CD14-positive monocyte (primary cell): ENCODE measurements around the gene CTDSPL. TPM values are rescaled to one million over a fixed set of nuclear protein-coding genes. Genes with fewer than 3 reads are reported as not detected.

Experiments
- DNase-seq, 3 donors: peaks; one replicate each; pipeline ENCODE4 v3.0.0-alpha.2; 2011 to 2022
- H2AFZ ChIP-seq: 2 replicates; pipeline ENCODE4 v1.6.0; 2012; ENCODE audit warnings: mild to moderate bottlenecking, low read depth, low read length, inconsistent platforms; ENCODE audit not compliant: insufficient read depth, poor library complexity, severe bottlenecking
- H3K27ac ChIP-seq, 2 donors: 1 replicate in 1 of 2; 2 replicates in 1 of 2; pipeline ENCODE4 v1.5.1; 2012 to 2013; ENCODE audit warnings: low read length in 2 of 2, control low read depth in 1 of 2, inconsistent platforms in 1 of 2, low read depth in 1 of 2, mild to moderate bottlenecking in 1 of 2
- H3K27me3 ChIP-seq, 2 donors: one replicate each; pipeline versions ENCODE4 v1.6.0 to v1.6.1; 2011 to 2013; ENCODE audit warnings: low read length in 2 of 2; ENCODE audit not compliant: control insufficient read depth in 2 of 2, insufficient read depth in 2 of 2
- H3K36me3 ChIP-seq, 2 donors: replicated peaks in 1 of 2; 1 replicate in 1 of 2; 2 replicates in 1 of 2; pipeline versions ENCODE4 v1.5.1 to v1.6.1; 2012 to 2013; ENCODE audit warnings: low read length in 2 of 2, control low read depth in 1 of 2, inconsistent platforms in 1 of 2, mild to moderate bottlenecking in 1 of 2; ENCODE audit not compliant: insufficient read depth in 2 of 2, control insufficient read depth in 1 of 2
- H3K4me1 ChIP-seq, 2 donors: 1 replicate in 1 of 2; 2 replicates in 1 of 2; pipeline versions ENCODE4 v1.5.1 to v1.6.1; 2012 to 2013; ENCODE audit warnings: low read length in 2 of 2, control low read depth in 1 of 2, inconsistent platforms in 1 of 2, mild to moderate bottlenecking in 1 of 2, moderate library complexity in 1 of 2; ENCODE audit not compliant: insufficient read depth in 2 of 2, control insufficient read depth in 1 of 2
- H3K4me2 ChIP-seq: replicated peaks from 2 replicates; pipeline ENCODE3; 2012; ENCODE audit warnings: low read length, moderate library complexity, mild to moderate bottlenecking; ENCODE audit not compliant: poor library complexity, severe bottlenecking; ENCODE audit errors: extremely low read depth
- H3K4me3 ChIP-seq, 3 experiments: fragments of 200-600 bp in 1 of 3; sonication (generic) in 1 of 3; replicated peaks in 1 of 3; 1 replicate in 2 of 3; 2 replicates in 1 of 3; pipeline ENCODE4 v1.5.1; 2011 to 2013; ENCODE audit warnings: low read length in 3 of 3, mild to moderate bottlenecking in 3 of 3, control low read depth in 2 of 3, low read depth in 2 of 3, inconsistent platforms in 1 of 3, moderate library complexity in 1 of 3
- H3K79me2 ChIP-seq: 2 replicates; pipeline ENCODE4 v1.6.0; 2012; ENCODE audit warnings: mild to moderate bottlenecking, control low read depth, inconsistent platforms, low read length, moderate library complexity; ENCODE audit not compliant: insufficient read depth
- H3K9ac ChIP-seq: 2 replicates; pipeline ENCODE4 v1.6.0; 2017; ENCODE audit warnings: low read length, mild to moderate bottlenecking; ENCODE audit not compliant: insufficient read depth, poor library complexity, severe bottlenecking
- H3K9me3 ChIP-seq, 2 donors: replicated peaks in 1 of 2; 1 replicate in 1 of 2; 2 replicates in 1 of 2; pipeline versions ENCODE4 v1.5.1 to v1.6.1; 2012 to 2013; ENCODE audit warnings: low read length in 2 of 2, control low read depth in 1 of 2; ENCODE audit not compliant: control insufficient read depth in 1 of 2, insufficient read depth in 1 of 2
- H4K20me1 ChIP-seq: 2 replicates; pipeline ENCODE4 v1.6.0; 2012; ENCODE audit warnings: mild to moderate bottlenecking, low read length, control low read depth, moderate library complexity; ENCODE audit not compliant: insufficient read depth
- H3K27ac Mint-ChIP-seq, 7 donors: one replicate each; pipeline ENCODE4 v1.8.0; 2020; ENCODE audit warnings: mild to moderate bottlenecking in 7 of 7, mixed read lengths in 7 of 7, moderate library complexity in 6 of 7, inconsistent platforms in 2 of 7
- H3K27me3 Mint-ChIP-seq, 3 donors: one replicate each; pipeline ENCODE4 v1.8.0; 2021 to 2022; ENCODE audit warnings: low read depth in 3 of 3, mild to moderate bottlenecking in 3 of 3, mixed read lengths in 3 of 3, moderate library complexity in 3 of 3, inconsistent platforms in 1 of 3
- H3K36me3 Mint-ChIP-seq, 2 donors: one replicate each; pipeline ENCODE4 v1.8.0; 2020; ENCODE audit warnings: mixed read lengths in 2 of 2, inconsistent platforms in 1 of 2, mild to moderate bottlenecking in 1 of 2
- H3K4me1 Mint-ChIP-seq: one replicate; pipeline ENCODE4 v1.8.0; 2020; ENCODE audit warnings: mild to moderate bottlenecking, mixed read lengths
- H3K4me3 Mint-ChIP-seq, 2 donors: one replicate each; pipeline ENCODE4 v1.8.0; 2020; ENCODE audit warnings: mild to moderate bottlenecking in 2 of 2, mixed read lengths in 2 of 2, moderate library complexity in 1 of 2
- H3K9me3 Mint-ChIP-seq, 7 donors: one replicate each; pipeline ENCODE4 v1.8.0; 2020 to 2022; ENCODE audit warnings: mixed read lengths in 7 of 7, mild to moderate bottlenecking in 6 of 7, moderate library complexity in 6 of 7, inconsistent platforms in 2 of 7
- WGBS: methylation state at CpG from one replicate; pipeline ENCODE4 v1.1.5; 2013; ENCODE audit warnings: missing lambda C conversion rate; ENCODE audit not compliant: insufficient coverage; 5-methylcytosine and 5-hydroxymethylcytosine counted together
- intact Hi-C, 2 donors: fragments of 100-400 bp; cut with micrococcal nuclease; formaldehyde crosslinking; loops; one replicate each; pipeline versions ENCODE4 v1.15.0 to v1.15.1; 2023
- polyA plus RNA-seq, 3 donors: library from polyadenylated mRNA; depleted of rRNA in 1 of 3; unstranded in 2 of 3; stranded (reverse) in 1 of 3; fragments of 300-500 nt in 2 of 3; fragments of >200 nt in 1 of 3; fragmentation: Illumina TruSeq in 2 of 3; gene quantifications; 1 replicate in 2 of 3; 2 replicates in 1 of 3; pipeline ENCODE4 v1.2.3, GENCODE V29; 2012 to 2021
- TF ChIP-seq, protein P1 (sequence below): fragments of 200-600 bp; IDR thresholded peaks from one replicate; pipeline ENCODE4 v1.8.0; 2022; ENCODE audit warnings: antibody characterized with exemption, mild to moderate bottlenecking

CTDSPL gene
- polyA plus RNA-seq, 3 donors: 0.15 to 0.69 (median 0.33) TPM

- Histone ChIP-seq H3K79me2 (no peaks in the 10 kb centered on the region), H3K36me3 (no peaks in the 10 kb centered on the region), H3K4me2 (no peak overlapping the region), H3K9me3 (no peaks in the 10 kb centered on the region), H3K9ac (no peak overlapping the region), H4K20me1 (no peaks in the 10 kb centered on the region), H3K4me1 (peaks cover 15 to 24% of the 10 kb centered on the region in 2 donors), H3K27ac (no peak overlapping the region), H3K4me3 (no peak overlapping the region), H3K27me3 (no peaks in the 10 kb centered on the region), H2AFZ (no peak overlapping the region)
- Mint-ChIP-seq H3K27ac (no peak overlapping the region), H3K4me3 (no peak overlapping the region), H3K27me3 (peaks cover 0 to 1% (median 0%) of the 10 kb centered on the region in 3 donors), H3K9me3 (no peaks in the 10 kb centered on the region), H3K4me1 (peaks cover 26% of the 10 kb centered on the region), H3K36me3 (peaks cover 0 to 5% of the 10 kb centered on the region in 2 donors)
- TF ChIP-seq, protein P1, sequence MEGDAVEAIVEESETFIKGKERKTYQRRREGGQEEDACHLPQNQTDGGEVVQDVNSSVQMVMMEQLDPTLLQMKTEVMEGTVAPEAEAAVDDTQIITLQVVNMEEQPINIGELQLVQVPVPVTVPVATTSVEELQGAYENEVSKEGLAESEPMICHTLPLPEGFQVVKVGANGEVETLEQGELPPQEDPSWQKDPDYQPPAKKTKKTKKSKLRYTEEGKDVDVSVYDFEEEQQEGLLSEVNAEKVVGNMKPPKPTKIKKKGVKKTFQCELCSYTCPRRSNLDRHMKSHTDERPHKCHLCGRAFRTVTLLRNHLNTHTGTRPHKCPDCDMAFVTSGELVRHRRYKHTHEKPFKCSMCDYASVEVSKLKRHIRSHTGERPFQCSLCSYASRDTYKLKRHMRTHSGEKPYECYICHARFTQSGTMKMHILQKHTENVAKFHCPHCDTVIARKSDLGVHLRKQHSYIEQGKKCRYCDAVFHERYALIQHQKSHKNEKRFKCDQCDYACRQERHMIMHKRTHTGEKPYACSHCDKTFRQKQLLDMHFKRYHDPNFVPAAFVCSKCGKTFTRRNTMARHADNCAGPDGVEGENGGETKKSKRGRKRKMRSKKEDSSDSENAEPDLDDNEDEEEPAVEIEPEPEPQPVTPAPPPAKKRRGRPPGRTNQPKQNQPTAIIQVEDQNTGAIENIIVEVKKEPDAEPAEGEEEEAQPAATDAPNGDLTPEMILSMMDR: no peak
- no peak for DNase-seq
- intact Hi-C loops: no loop called here
- WGBS: 100% methylated on average over 6 of the region's 6 CpGs
Observed at GRCh38 chr3:37949866-37950265, 88.2 kb downstream of the CTDSPL start.

DNA sequence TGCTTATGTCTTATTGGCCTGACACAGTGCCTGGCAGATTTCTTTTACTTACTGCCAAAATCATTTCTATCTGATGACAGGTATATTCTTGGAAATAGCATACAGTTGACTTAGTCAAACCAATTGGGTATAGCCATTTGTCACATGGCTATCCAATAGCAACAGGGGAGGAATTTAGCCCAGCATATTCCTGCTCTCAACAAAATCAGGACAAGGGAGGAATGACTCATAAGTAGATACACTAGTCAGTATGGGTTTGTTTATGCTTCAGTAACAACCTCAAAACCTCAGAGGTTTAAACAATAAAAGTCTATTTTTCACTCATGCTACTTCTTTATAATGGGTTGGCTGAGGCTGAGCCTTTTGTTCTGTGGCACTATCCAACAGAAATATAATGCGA, 90.9 kb downstream of the CTDSPL start:
- Mint-ChIP-seq H3K9me3 (peaks cover 0 to 1% (median 0%) of the 10 kb centered on the region in 7 donors), H3K4me3 (no peak overlapping the region), H3K36me3 (peaks cover 0 to 3% of the 10 kb centered on the region in 2 donors), H3K27me3 (peaks cover 0 to 1% (median 0%) of the 10 kb centered on the region in 3 donors), H3K27ac (no peak overlapping the region), H3K4me1 (peaks cover 35% of the 10 kb centered on the region)
- TF ChIP-seq, protein P1: no peak
- no peaks in the 10 kb centered on the region for H3K9me3 ChIP-seq
- intact Hi-C loops: no loop called here
- H3K79me2 ChIP-seq: no peaks in the 10 kb centered on the region
- no peak overlapping the region for H3K4me3 ChIP-seq
- H3K4me2 ChIP-seq: no peak overlapping the region
- H2AFZ ChIP-seq: no peak overlapping the region
- peaks cover 30 to 39% of the 10 kb centered on the region in 2 donors for H3K4me1 ChIP-seq
- no peak overlapping the region for H3K9ac ChIP-seq
- H3K36me3 ChIP-seq: no peaks in the 10 kb centered on the region
- DNase-seq: no peak
- WGBS: no CpG with 5 or more reads among the region's 1 CpG
- H3K27me3 ChIP-seq: no peaks in the 10 kb centered on the region
- H4K20me1 ChIP-seq: no peaks in the 10 kb centered on the region
- H3K27ac ChIP-seq: no peak overlapping the region
